MM.1S (cell line): ENCODE results near the gene HELB.

Experiments used
- DNase-seq: peaks from one replicate; pipeline ENCODE4 v3.0.0-alpha.2; 2015
- H2AFZ ChIP-seq: fragments of 300-600 bp; sonication (generic); 2 replicates; pipeline ENCODE4 v1.6.0; 2016; ENCODE audit warnings: antibody characterized with exemption, low read length
- H3F3A ChIP-seq: fragments of 300-600 bp; sonication (generic); 2 replicates; pipeline ENCODE4 v1.6.1; 2016; ENCODE audit warnings: mild to moderate bottlenecking, antibody characterized with exemption, low read length, moderate library complexity, mixed read lengths; ENCODE audit not compliant: insufficient read depth
- H3K27ac ChIP-seq: fragments of 300-600 bp; sonication (generic); 2 replicates; pipeline ENCODE4 v1.5.1; 2016; ENCODE audit warnings: mild to moderate bottlenecking, low read length
- H3K27me3 ChIP-seq: fragments of 300-600 bp; sonication (generic); replicated peaks from 2 replicates; pipeline ENCODE4 v1.6.0; 2016; ENCODE audit warnings: low read length; ENCODE audit not compliant: insufficient read depth
- H3K36me3 ChIP-seq: fragments of 300-600 bp; sonication (generic); replicated peaks from 2 replicates; pipeline ENCODE4 v1.6.1; 2016; ENCODE audit warnings: mild to moderate bottlenecking, low read length, mixed read lengths; ENCODE audit not compliant: insufficient read depth
- H3K4me1 ChIP-seq: fragments of 300-600 bp; sonication (generic); 2 replicates; pipeline ENCODE4 v1.6.1; 2016; ENCODE audit warnings: low read length, mixed read lengths
- H3K4me2 ChIP-seq: fragments of 300-600 bp; sonication (generic); 2 replicates; pipeline ENCODE4 v1.6.0; 2016; ENCODE audit warnings: low read depth, low read length
- H3K4me3 ChIP-seq: fragments of 300-600 bp; sonication (generic); 2 replicates; pipeline ENCODE4 v1.5.1; 2016; ENCODE audit warnings: low read length, mixed read lengths
- H3K79me2 ChIP-seq: fragments of 300-600 bp; sonication (generic); 2 replicates; pipeline ENCODE4 v1.6.1; 2016; ENCODE audit warnings: mixed run types, low read length, mixed read lengths
- H3K9ac ChIP-seq: fragments of 300-600 bp; sonication (generic); 2 replicates; pipeline ENCODE4 v1.6.1; 2016; ENCODE audit warnings: low read length, mixed read lengths
- H3K9me2 ChIP-seq: fragments of 300-600 bp; sonication (generic); replicated peaks from 2 replicates; pipeline ENCODE4 v1.6.1; 2016; ENCODE audit warnings: mild to moderate bottlenecking, low read length, mixed read lengths; ENCODE audit not compliant: insufficient read depth
- H3K9me3 ChIP-seq: fragments of 300-600 bp; sonication (generic); replicated peaks from 2 replicates; pipeline ENCODE4 v1.6.1; 2016; ENCODE audit warnings: mild to moderate bottlenecking, low read length, mixed read lengths; ENCODE audit not compliant: insufficient read depth
- H4K20me1 ChIP-seq: fragments of 300-600 bp; sonication (generic); 2 replicates; pipeline ENCODE4 v1.6.1; 2016; ENCODE audit warnings: mild to moderate bottlenecking, low read length, moderate library complexity, mixed read lengths; ENCODE audit not compliant: insufficient read depth
- CTCF ChIP-seq: fragments of 300-600 bp; sonication (generic); IDR thresholded peaks from 2 replicates; pipeline ENCODE4 v1.5.1; 2016; ENCODE audit warnings: antibody characterized with exemption, low read length, mixed read lengths
- EZH2 ChIP-seq: fragments of 300-600 bp; sonication (generic); optimal IDR thresholded peaks from 2 replicates; pipeline ENCODE3; 2017; ENCODE audit warnings: low read depth, mild to moderate bottlenecking, antibody characterized with exemption, low read length, mixed read lengths
- EZH2phosphoT487 ChIP-seq: fragments of 300-600 bp; sonication (generic); IDR thresholded peaks from 2 replicates; pipeline ENCODE4 v1.6.1; 2018; ENCODE audit warnings: antibody characterized with exemption, low read length

Gene HELB

GRCh38 chr12:66309606-66310005, 7.3 kb downstream of the HELB start:
- no peaks in the 10 kb centered on the region for H3K9me3 ChIP-seq
- H3K27me3 ChIP-seq, result no peaks in the 10 kb centered on the region
- no peak overlapping the region for H3K9ac ChIP-seq
- H3K27ac ChIP-seq, result no peak overlapping the region
- no peak for DNase-seq
- H3K79me2 ChIP-seq, result peaks cover 34% of the 10 kb centered on the region
- no peak overlapping the region for H3K4me2 ChIP-seq
- peaks cover 8% of the 10 kb centered on the region; the same call in 1 of the 2 replicates for H3K4me1 ChIP-seq
- 0 out of 2 replicates have a peak, but pooled peaks cover under 1% of the 10 kb centered on the region for H3F3A ChIP-seq
- TF ChIP-seq EZH2phosphoT487, result no peak
- TF ChIP-seq EZH2, result no peak
- no peak for TF ChIP-seq CTCF
- H3K9me2 ChIP-seq, result no peaks in the 10 kb centered on the region
- H4K20me1 ChIP-seq, result no peaks in the 10 kb centered on the region
- H3K4me3 ChIP-seq, result no peak overlapping the region
- H3K36me3 ChIP-seq, result peaks cover 13% of the 10 kb centered on the region; the same call in 1 of the 2 replicates
- H2AFZ ChIP-seq, result no peak overlapping the region

GRCh38 chr12:66312189-66312588, 9.9 kb downstream of the HELB start:
- no peak overlapping the region for H3K4me2 ChIP-seq
- no peak overlapping the region for H3K27ac ChIP-seq
- no peaks in the 10 kb centered on the region for H3K27me3 ChIP-seq
- H4K20me1 ChIP-seq, result no peaks in the 10 kb centered on the region
- peaks cover 7% of the 10 kb centered on the region; the same call in 1 of the 2 replicates for H3K36me3 ChIP-seq
- peaks cover 14% of the 10 kb centered on the region for H3K79me2 ChIP-seq
- no peaks in the 10 kb centered on the region for H3K9me2 ChIP-seq
- TF ChIP-seq CTCF, result no peak
- TF ChIP-seq EZH2, result no peak
- no peak for TF ChIP-seq EZH2phosphoT487
- no peaks in the 10 kb centered on the region for H3F3A ChIP-seq
- DNase-seq, result no peak
- H3K9me3 ChIP-seq, result no peaks in the 10 kb centered on the region
- H2AFZ ChIP-seq, result no peak overlapping the region
- no peak overlapping the region for H3K9ac ChIP-seq
- no peak overlapping the region for H3K4me3 ChIP-seq
- no peaks in the 10 kb centered on the region for H3K4me1 ChIP-seq

GRCh38 chr12:66314278-66314677, 12.0 kb downstream of the HELB start:
- TF ChIP-seq CTCF (no peak), EZH2phosphoT487 (no peak), EZH2 (no peak)
- H3K9me3 ChIP-seq, result no peaks in the 10 kb centered on the region

More at GRCh38 chr12:66314278-66314677, 12.0 kb downstream of the HELB start:
- Histone ChIP-seq H3F3A (no peaks in the 10 kb centered on the region), H3K27me3 (no peaks in the 10 kb centered on the region), H3K4me2 (no peak overlapping the region), H3K9me2 (no peaks in the 10 kb centered on the region), H3K4me1 (no peaks in the 10 kb centered on the region), H3K9ac (no peak overlapping the region), H3K27ac (no peak overlapping the region), H3K4me3 (no peak overlapping the region), H3K79me2 (peaks cover 14% of the 10 kb centered on the region), H2AFZ (no peak overlapping the region), H4K20me1 (no peaks in the 10 kb centered on the region), H3K36me3 (peaks cover 7% of the 10 kb centered on the region; the same call in 1 of the 2 replicates)
- DNase-seq, result no peak
